ENCODE data around the gene NMRAL1.

NMRAL1 gene

DNA sequence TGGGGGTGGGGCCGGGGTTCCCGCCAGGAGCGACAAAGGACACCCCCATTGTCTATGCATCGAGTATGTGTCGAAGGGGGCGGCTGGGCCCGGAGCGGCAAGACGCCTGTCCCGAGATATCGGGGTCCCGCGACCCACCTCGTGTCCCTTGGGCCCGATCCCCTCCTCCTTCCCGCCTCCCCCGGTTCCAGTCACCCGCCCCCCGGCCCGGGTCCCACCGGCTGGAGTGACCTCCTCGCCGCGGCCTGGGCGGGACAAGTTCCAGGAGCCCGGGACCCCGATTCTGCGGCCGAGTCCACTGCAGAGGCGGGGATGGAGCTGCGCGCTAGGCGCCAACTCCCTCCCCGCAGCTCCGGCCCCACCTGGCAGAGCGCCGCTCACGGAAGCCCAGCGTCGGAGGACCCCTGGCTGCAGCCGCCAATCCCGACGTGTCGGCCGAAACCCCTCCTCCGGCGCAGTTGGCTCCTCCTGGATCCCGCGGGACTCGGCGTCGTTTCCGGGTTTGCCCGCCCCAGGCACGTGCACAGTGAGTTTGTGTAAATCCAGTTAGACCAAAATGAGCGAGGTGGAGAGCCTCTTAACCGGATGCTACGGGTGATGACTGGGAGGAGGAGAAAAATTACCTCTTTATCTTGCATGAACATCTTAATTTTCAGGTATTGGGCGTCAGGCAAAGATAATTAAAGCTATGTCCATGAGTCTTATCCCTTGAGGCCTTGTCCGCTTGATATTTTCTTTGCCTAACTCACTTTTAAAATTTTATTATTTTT is at the start of gene NMRAL1:
Gene NMRAL1, minus strand, starts transcription at position 434 of the 770 bp plus-strand sequence. CDS start 493 bp downstream, outside the sequence.
- no peak for DNase-seq (ENCODE audit: low read depth)
- H3K4me3 ChIP-seq (ENCODE audit: control insufficient read depth, low read depth, low read length), result peak within 1 kb of the TSS; percentile 73
- TF ChIP-seq, protein P1, sequence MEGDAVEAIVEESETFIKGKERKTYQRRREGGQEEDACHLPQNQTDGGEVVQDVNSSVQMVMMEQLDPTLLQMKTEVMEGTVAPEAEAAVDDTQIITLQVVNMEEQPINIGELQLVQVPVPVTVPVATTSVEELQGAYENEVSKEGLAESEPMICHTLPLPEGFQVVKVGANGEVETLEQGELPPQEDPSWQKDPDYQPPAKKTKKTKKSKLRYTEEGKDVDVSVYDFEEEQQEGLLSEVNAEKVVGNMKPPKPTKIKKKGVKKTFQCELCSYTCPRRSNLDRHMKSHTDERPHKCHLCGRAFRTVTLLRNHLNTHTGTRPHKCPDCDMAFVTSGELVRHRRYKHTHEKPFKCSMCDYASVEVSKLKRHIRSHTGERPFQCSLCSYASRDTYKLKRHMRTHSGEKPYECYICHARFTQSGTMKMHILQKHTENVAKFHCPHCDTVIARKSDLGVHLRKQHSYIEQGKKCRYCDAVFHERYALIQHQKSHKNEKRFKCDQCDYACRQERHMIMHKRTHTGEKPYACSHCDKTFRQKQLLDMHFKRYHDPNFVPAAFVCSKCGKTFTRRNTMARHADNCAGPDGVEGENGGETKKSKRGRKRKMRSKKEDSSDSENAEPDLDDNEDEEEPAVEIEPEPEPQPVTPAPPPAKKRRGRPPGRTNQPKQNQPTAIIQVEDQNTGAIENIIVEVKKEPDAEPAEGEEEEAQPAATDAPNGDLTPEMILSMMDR (IDR thresholded peaks at IDR 0.05; ENCODE audit: control insufficient read depth, insufficient read depth, low read depth, low read length, missing control alignments), result no peak

DNA sequence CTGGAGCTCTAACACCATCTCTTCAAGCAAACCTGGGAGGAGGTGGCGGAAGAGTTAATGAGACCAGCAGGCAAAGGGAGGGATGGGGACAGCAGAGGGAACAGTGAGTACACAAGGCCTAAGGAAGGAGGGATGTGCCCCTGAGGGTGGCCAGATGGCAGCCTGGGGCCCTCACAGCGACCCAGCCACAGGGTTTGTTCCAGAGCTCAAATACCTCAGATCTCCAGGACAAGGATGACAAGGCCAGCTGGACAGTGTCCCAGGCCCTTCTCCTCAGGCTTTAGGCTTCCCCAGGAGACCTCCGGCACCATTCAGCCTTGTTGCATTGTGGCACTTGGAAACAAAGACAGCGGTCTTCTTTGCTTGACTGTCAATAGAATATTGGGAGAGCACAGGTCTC is 49.3 kb upstream of the NMRAL1 start:
- DNase-seq (ENCODE audit: low read depth), result no peak
- H3K4me3 ChIP-seq (ENCODE audit: control insufficient read depth, low read depth, low read length), result no peak overlapping the region
- TF ChIP-seq, protein P1 (IDR thresholded peaks at IDR 0.05; ENCODE audit: control insufficient read depth, insufficient read depth, low read depth, low read length, missing control alignments), result no peak

DNA sequence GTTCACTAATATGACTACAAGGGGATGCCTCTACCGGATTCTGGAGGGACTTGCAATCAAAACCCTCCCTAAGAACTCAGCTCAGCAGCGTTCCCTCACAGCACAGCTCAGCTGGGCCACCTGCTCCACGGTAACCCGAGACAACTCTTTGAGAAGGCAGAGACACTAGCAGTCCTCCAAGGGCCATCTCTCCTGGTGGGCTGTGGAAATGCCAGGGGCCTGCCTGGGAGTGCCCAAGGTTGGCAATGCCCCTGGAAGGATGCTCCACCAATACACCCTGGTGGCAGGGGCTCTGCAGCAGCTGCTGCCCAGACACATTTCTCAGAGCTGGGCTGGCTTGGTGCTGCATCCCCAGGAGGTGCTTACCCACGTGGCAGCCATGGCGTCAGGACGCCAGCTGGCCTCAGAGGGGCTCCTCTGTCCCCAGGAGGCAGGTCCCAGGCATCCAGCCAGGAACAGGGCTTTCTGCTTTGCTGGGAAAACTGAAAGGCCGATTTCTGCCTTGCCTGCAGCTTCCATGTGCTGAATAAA is 47.7 kb upstream of the NMRAL1 start:
- TF ChIP-seq, protein P1 (IDR thresholded peaks at IDR 0.05; ENCODE audit: control insufficient read depth, insufficient read depth, low read depth, low read length, missing control alignments), result no peak
- DNase-seq (ENCODE audit: low read depth), result no peak
- H3K4me3 ChIP-seq (ENCODE audit: control insufficient read depth, low read depth, low read length), result no peak overlapping the region

DNA sequence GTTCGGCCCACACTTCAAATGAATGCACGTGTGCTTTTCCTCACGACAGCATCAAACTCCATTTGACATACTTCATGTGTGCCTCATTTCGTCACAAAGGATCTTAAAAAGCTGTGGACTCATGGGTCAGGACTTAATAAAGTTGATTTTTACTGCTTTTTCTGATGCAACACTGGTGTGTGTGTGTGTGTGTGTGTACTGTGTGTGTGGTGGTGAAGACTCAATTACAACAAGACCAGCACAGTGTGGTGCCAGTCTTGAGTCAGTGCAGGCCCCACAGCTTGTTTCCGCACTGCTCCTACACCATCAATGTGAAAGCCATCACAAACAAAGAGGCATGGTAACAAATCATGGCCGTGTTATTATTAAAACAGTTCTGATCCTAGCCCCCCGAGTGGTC is 46.5 kb upstream of the NMRAL1 start:
- TF ChIP-seq, protein P1 (IDR thresholded peaks at IDR 0.05; ENCODE audit: control insufficient read depth, insufficient read depth, low read depth, low read length, missing control alignments), result no peak
- H3K4me3 ChIP-seq (ENCODE audit: control insufficient read depth, low read depth, low read length), result no peak overlapping the region
- DNase-seq (ENCODE audit: low read depth), result no peak

DNA sequence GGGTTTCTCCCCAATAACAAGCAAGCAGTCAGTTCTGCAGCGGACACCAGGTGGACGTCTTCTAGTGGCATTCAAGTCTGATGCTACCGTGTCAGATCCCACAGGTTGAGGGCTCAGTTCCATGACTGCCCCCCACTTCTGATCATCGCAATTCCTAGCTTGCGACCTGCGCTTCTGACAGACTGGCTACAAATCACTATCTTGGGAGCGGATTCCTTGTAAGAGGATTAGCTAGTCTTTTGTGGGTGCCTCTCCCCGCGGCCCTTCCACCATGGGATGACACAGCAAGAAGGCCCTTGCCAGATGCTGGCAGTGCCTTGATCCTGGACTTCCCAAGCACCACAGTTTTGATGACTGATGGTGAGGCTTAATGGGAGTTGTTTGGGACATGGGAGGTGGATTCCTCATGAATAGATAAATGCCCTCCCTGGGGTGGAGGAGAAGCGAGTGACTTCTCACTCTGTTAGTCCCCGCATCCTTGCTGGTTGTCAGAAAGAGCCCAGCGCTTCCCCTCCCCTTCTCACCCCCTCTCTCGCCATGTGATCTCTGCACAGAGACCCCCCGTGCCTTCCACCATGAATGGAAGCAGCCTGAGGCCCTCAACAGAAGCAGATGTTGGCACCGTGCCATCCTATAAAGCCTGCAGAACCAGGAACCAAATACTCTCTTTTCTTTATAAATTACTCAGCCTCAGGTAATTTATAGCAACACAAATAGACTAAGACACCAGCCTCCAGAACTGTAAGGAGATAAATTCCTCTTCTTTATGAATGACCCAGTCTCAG is 45.0 kb upstream of the NMRAL1 start:
- TF ChIP-seq, protein P1 (IDR thresholded peaks at IDR 0.05; ENCODE audit: control insufficient read depth, insufficient read depth, low read depth, low read length, missing control alignments), result no peak
- no peak overlapping the region for H3K4me3 ChIP-seq (ENCODE audit: control insufficient read depth, low read depth, low read length)
- no peak for DNase-seq (ENCODE audit: low read depth)

DNA sequence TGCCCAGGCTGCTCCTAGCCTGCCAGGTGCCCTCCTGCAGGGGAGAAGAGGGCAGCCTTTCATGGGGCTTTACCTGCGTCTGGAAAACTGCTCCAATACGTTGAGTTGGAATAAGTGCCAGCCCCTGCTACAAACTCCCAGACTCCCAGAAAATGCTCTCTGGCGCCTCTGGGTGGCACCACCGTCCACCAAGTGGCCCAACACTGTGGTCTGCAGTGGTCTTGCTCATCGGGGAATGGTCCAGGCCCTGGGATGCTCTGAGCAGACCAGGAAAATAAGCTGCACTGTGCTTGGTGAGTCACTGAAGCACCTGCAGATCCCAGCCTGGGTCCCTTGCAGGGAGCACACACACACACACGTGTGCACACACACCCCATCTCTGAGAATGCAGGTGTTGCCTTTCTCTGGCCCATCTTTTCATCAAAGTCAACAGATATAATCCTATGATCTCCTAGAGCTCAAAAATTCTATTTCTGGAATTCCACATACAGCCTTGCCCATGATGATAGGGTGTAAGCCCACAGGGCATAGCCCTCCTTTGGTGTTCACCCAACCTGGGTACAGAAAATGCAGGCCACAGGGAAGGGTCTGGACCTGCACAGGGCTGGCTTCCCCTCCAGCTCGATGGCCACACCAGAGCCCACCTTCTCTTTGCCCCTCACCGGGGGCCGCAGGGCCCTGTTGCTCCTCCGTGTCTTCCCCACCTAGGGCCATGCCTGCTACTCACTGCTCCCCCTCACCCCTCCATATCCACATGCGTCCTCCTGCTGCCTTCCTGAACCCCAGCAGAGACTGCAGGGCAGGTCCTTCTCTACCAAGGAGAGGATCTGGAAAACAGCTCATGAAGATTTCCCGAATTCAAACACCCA is 43.6 kb upstream of the NMRAL1 start:
- DNase-seq (ENCODE audit: low read depth), result no peak
- TF ChIP-seq, protein P1 (IDR thresholded peaks at IDR 0.05; ENCODE audit: control insufficient read depth, insufficient read depth, low read depth, low read length, missing control alignments), result peak; percentile 58
- no peak overlapping the region for H3K4me3 ChIP-seq (ENCODE audit: control insufficient read depth, low read depth, low read length)

Data from AG09309 (cell line).